ENCODE data around the gene CD300C.

The CD300C gene

GRCh38 chr17:74549343-74549742, 3.4 kb upstream of the CD300C start:
- Histone ChIP-seq H3K27me3 (ENCODE audit: insufficient read depth, low read depth) (peaks cover 61% of the 10 kb centered on the region), H2AFZ (ENCODE audit: low read depth) (no peak overlapping the region), H3K4me2 (no peak overlapping the region), H3K79me2 (ENCODE audit: insufficient read depth, low read depth) (no peaks in the 10 kb centered on the region), H3K4me3 (IDR thresholded peaks at IDR 0.05; ENCODE audit: insufficient read depth, low read depth, low read length) (no peak overlapping the region), H3K36me3 (ENCODE audit: insufficient read depth) (no peaks in the 10 kb centered on the region), H3K9ac (no peak overlapping the region), H3K4me1 (ENCODE audit: low read depth, poor library complexity, severe bottlenecking) (no peaks in the 10 kb centered on the region), H4K20me1 (ENCODE audit: insufficient read depth) (no peaks in the 10 kb centered on the region), H3K27ac (no peak overlapping the region)
- no peak for TF ChIP-seq CTCF (conservative IDR thresholded peaks at IDR 0.05; ENCODE audit: low read depth, low read length)

GRCh38 chr17:74547736-74548135, 1.8 kb upstream of the CD300C start:
- Histone ChIP-seq H3K4me2 (no peak overlapping the region), H3K27ac (no peak overlapping the region)
- no peak for TF ChIP-seq CTCF (conservative IDR thresholded peaks at IDR 0.05; ENCODE audit: low read depth, low read length)

GRCh38 chr17:74547264-74547663, 1.3 kb upstream of the CD300C start:
- H3K9ac ChIP-seq, result no peak overlapping the region
- no peak for TF ChIP-seq CTCF (conservative IDR thresholded peaks at IDR 0.05; ENCODE audit: low read depth, low read length)
- H3K27me3 ChIP-seq (ENCODE audit: insufficient read depth, low read depth), result peaks cover 60% of the 10 kb centered on the region
- no peaks in the 10 kb centered on the region for H4K20me1 ChIP-seq (ENCODE audit: insufficient read depth)
- H3K27ac ChIP-seq, result no peak overlapping the region
- H3K79me2 ChIP-seq (ENCODE audit: insufficient read depth, low read depth), result no peaks in the 10 kb centered on the region
- no peaks in the 10 kb centered on the region for H3K4me1 ChIP-seq (ENCODE audit: low read depth, poor library complexity, severe bottlenecking)
- no peak overlapping the region for H3K4me2 ChIP-seq
- H3K4me3 ChIP-seq (IDR thresholded peaks at IDR 0.05; ENCODE audit: insufficient read depth, low read depth, low read length), result no peak overlapping the region
- no peaks in the 10 kb centered on the region for H3K36me3 ChIP-seq (ENCODE audit: insufficient read depth)
- H2AFZ ChIP-seq (ENCODE audit: low read depth), result no peak overlapping the region

More at GRCh38 chr17:74547736-74548135, 1.8 kb upstream of the CD300C start:
- no peaks in the 10 kb centered on the region for H4K20me1 ChIP-seq (ENCODE audit: insufficient read depth)
- no peaks in the 10 kb centered on the region for H3K36me3 ChIP-seq (ENCODE audit: insufficient read depth)
- no peaks in the 10 kb centered on the region for H3K4me1 ChIP-seq (ENCODE audit: low read depth, poor library complexity, severe bottlenecking)
- H3K9ac ChIP-seq, result no peak overlapping the region
- no peak overlapping the region for H2AFZ ChIP-seq (ENCODE audit: low read depth)
- H3K4me3 ChIP-seq (IDR thresholded peaks at IDR 0.05; ENCODE audit: insufficient read depth, low read depth, low read length), result no peak overlapping the region
- no peaks in the 10 kb centered on the region for H3K79me2 ChIP-seq (ENCODE audit: insufficient read depth, low read depth)
- H3K27me3 ChIP-seq (ENCODE audit: insufficient read depth, low read depth), result peaks cover 61% of the 10 kb centered on the region

GRCh38 chr17:74546586-74546985, 671 bp upstream of the CD300C start:
- no peak overlapping the region for H3K9ac ChIP-seq
- H3K27me3 ChIP-seq (ENCODE audit: insufficient read depth, low read depth), result peaks cover 61% of the 10 kb centered on the region
- no peak overlapping the region for H2AFZ ChIP-seq (ENCODE audit: low read depth)
- no peak overlapping the region for H3K4me3 ChIP-seq (IDR thresholded peaks at IDR 0.05; ENCODE audit: insufficient read depth, low read depth, low read length)
- no peak overlapping the region for H3K27ac ChIP-seq
- no peaks in the 10 kb centered on the region for H4K20me1 ChIP-seq (ENCODE audit: insufficient read depth)
- TF ChIP-seq CTCF (conservative IDR thresholded peaks at IDR 0.05; ENCODE audit: low read depth, low read length), result no peak
- H3K36me3 ChIP-seq (ENCODE audit: insufficient read depth), result no peaks in the 10 kb centered on the region
- H3K4me2 ChIP-seq, result no peak overlapping the region
- H3K79me2 ChIP-seq (ENCODE audit: insufficient read depth, low read depth), result no peaks in the 10 kb centered on the region
- no peaks in the 10 kb centered on the region for H3K4me1 ChIP-seq (ENCODE audit: low read depth, poor library complexity, severe bottlenecking)

All from KMS-11 (cell line).